Aorta (tissue), 4 donors: Measurements from ENCODE around the gene SLC2A6. TPM values are rescaled to one million over a fixed set of nuclear protein-coding genes. Genes with fewer than 3 reads are reported as not detected.

Experiments
- polyA plus RNA-seq, 2 donors: library from polyadenylated mRNA; stranded (reverse); fragments of 200-250 nt; gene quantifications; one replicate each; pipeline ENCODE4 v1.2.3, GENCODE V29; 2013
- total RNA-seq, 2 donors: library from RNA; stranded (reverse); fragmentation: NEBNext Ultra II Directional; extraction: Animal tissue kit (Norgen Biotek cat#: 25700); gene quantifications; one replicate each; pipeline ENCODE4 v1.2.1, GENCODE V29; 2021
- donor health status: healthy with polysubstance abuse.
- donor health status: Bipolar disorder and iron deficiency.
- donor health status: DM: no; HTN: no; CAD: no.
- donor health status: DM: yes; HTN: yes; CAD: no.

The SLC2A6 gene
- total and polyA plus RNA-seq, 4 donors: 1.5 to 5.8 (median 2.9) TPM

Other genes with a start within 250 kb of the SLC2A6 start
- 1 to 10 TPM; 1.4 to 3.3 TPM for gene ABO, start 203.9 kb downstream of the SLC2A6 start, total RNA-seq
- 1 to 10 TPM in 1 of 2 donors, under 1 TPM in 1; 0.43 to 1.8 TPM for gene ABO, start 203.9 kb downstream of the SLC2A6 start, polyA plus RNA-seq
- gene SURF6, start 142.9 kb downstream of the SLC2A6 start, total RNA-seq: 10 to 100 TPM; 13.3 to 16.3 TPM
- 10 to 100 TPM; 15.7 to 23.6 TPM for gene SURF6, start 142.9 kb downstream of the SLC2A6 start, polyA plus RNA-seq
- gene MED22, start 131.0 kb downstream of the SLC2A6 start, total RNA-seq: 10 to 100 TPM; 18.6 to 37.0 TPM
- gene MED22, start 131.0 kb downstream of the SLC2A6 start, polyA plus RNA-seq: 10 to 100 TPM; 10.8 to 30.3 TPM
- 1,000 to 10,000 TPM; 1,304 to 1,328 TPM for gene RPL7A, start 130.9 kb downstream of the SLC2A6 start, total RNA-seq
- gene RPL7A, start 130.9 kb downstream of the SLC2A6 start, polyA plus RNA-seq: 1,000 to 10,000 TPM; 2,763 to 3,584 TPM
- gene SURF1, start 122.6 kb downstream of the SLC2A6 start, total RNA-seq: 10 to 100 TPM; 29.2 to 41.2 TPM
- gene SURF1, start 122.6 kb downstream of the SLC2A6 start, polyA plus RNA-seq: 10 to 100 TPM; 79.5 to 85.4 TPM
- gene SURF2, start 122.5 kb downstream of the SLC2A6 start, total RNA-seq: 1 to 10 TPM; 9.2 to 9.9 TPM
- gene SURF2, start 122.5 kb downstream of the SLC2A6 start, polyA plus RNA-seq: 10 to 100 TPM; 26.6 to 29.2 TPM
- 100 to 1,000 TPM; 114 to 123 TPM for gene SURF4, start 103.0 kb downstream of the SLC2A6 start, total RNA-seq
- 10 to 100 TPM; 42.3 to 71.2 TPM for gene SURF4, start 103.0 kb downstream of the SLC2A6 start, polyA plus RNA-seq
- gene STKLD1, start 102.7 kb downstream of the SLC2A6 start, total RNA-seq: 1 to 10 TPM in 1 of 2 donors, not detected in 1; 1.4 TPM
- gene STKLD1, start 102.7 kb downstream of the SLC2A6 start, polyA plus RNA-seq: 1 to 10 TPM in 1 of 2 donors, not detected in 1; 3.5 TPM
- gene REXO4, start 61.1 kb downstream of the SLC2A6 start, total RNA-seq: 10 to 100 TPM; 10.8 to 19.1 TPM
- gene REXO4, start 61.1 kb downstream of the SLC2A6 start, polyA plus RNA-seq: 10 to 100 TPM; 13.5 to 15.0 TPM
- 1 to 10 TPM; 1.3 to 3.6 TPM for gene ADAMTS13, start 56.7 kb downstream of the SLC2A6 start, total RNA-seq
- gene ADAMTS13, start 56.7 kb downstream of the SLC2A6 start, polyA plus RNA-seq: 10 to 100 TPM in 1 of 2 donors, 1 to 10 TPM in 1; 2.0 to 11.9 TPM
- gene CACFD1, start 19.1 kb downstream of the SLC2A6 start, total RNA-seq: 10 to 100 TPM; 11.5 to 15.9 TPM
- 10 to 100 TPM in 1 of 2 donors, 1 to 10 TPM in 1; 8.1 to 14.5 TPM for gene CACFD1, start 19.1 kb downstream of the SLC2A6 start, polyA plus RNA-seq
- gene MYMK, start 45.9 kb upstream of the SLC2A6 start, total RNA-seq: not detected
- gene MYMK, start 45.9 kb upstream of the SLC2A6 start, polyA plus RNA-seq: not detected
- gene ADAMTSL2, start 55.6 kb upstream of the SLC2A6 start, total RNA-seq: 10 to 100 TPM in 1 of 2 donors, 1 to 10 TPM in 1; 1.9 to 20.9 TPM
- gene ADAMTSL2, start 55.6 kb upstream of the SLC2A6 start, polyA plus RNA-seq: under 1 TPM in 1 of 2 donors, not detected in 1; 0.38 TPM
- gene FAM163B, start 130.3 kb upstream of the SLC2A6 start, total RNA-seq: not detected
- not detected for gene FAM163B, start 130.3 kb upstream of the SLC2A6 start, polyA plus RNA-seq
- not detected for gene DBH, start 157.3 kb upstream of the SLC2A6 start, total RNA-seq
- not detected for gene DBH, start 157.3 kb upstream of the SLC2A6 start, polyA plus RNA-seq